ENCODE data around the gene NKPD1.

Gene NKPD1

DNA sequence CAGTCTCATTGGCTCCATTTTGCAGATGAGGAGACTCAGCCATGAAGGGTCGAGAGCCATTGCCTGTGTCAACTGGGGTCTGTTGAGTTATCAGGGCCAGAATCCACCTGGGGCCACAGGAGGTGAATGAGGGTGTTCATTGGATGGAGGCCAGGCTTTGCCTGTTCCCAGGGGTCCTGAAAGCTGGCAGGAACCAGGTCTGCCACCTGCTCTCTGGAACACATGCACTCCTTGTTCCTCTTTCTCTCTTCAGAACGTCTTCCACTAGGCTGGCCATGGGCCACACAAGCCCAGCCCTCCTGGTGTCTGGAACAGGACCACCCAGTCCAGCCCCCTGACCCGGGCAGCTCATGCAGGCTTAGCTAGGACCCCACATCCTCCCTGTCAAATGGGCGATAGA is 46.7 kb downstream of the NKPD1 start:
- no peak for DNase-seq

DNA sequence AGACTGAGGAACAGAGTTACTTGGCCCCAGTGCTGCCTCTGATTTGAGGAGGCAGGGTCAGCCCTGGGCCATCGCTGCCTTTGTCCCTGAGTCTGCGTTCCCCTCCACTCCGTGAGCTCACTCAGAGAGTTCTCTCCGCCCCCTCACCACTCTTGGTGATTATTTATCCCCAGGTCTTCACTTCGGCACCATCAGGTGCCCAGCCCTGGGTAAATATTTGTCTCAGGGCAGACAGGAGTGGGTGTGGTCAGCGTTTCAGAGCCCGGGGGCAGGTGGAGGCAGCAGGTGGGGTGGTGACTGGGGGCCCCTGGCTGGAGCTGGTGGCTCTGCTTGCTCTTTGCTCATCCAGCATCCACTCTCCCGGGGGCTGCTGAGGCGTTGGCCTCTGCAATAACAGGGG is 47.2 kb downstream of the NKPD1 start:
- no peak for DNase-seq

DNA sequence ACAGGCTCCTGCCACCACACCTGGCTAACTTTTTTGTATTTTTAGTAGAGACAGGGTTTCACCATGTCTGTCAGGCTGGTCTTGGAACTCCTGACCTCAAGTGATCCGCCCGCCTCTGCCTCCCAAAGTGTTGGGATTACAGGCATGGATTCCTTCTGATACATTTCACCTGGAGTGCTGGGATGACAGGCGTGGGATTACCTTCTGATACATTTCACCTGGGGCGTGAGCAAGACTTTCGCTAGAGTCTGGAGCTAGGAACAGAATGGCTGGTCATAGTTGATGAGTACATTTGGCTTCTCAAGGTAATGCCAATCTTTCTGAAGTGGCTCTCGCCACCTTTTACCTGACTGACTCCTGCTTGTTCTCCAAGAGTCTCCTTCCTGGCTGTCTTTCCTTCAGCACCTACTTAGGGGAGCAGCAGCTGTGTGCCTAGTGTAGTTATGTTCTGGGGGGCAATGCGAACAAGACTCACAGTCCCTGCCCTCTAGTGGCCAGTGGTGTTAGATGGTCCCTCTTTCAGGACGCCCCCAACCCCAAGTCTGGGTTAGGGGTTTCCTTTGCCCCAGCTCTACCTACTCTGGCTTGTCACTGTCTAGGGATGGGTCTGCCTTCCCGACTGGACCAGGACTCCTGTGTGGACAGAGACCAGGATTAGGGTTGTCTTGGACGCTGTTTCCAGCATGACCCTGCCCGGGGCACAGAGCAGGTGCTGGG is 48.5 kb downstream of the NKPD1 start:
- DNase-seq = no peak
